ENCODE measurements around the gene HMCES.
A peak's percentile ranks its signal among the peaks of the same experiment; 100 is the strongest.
"Not testable (repeated sequence)": the region's sequence is repeated elsewhere in the genome, so short reads cannot be mapped to it uniquely, and the experiment has no call there.

Gene HMCES

DNA sequence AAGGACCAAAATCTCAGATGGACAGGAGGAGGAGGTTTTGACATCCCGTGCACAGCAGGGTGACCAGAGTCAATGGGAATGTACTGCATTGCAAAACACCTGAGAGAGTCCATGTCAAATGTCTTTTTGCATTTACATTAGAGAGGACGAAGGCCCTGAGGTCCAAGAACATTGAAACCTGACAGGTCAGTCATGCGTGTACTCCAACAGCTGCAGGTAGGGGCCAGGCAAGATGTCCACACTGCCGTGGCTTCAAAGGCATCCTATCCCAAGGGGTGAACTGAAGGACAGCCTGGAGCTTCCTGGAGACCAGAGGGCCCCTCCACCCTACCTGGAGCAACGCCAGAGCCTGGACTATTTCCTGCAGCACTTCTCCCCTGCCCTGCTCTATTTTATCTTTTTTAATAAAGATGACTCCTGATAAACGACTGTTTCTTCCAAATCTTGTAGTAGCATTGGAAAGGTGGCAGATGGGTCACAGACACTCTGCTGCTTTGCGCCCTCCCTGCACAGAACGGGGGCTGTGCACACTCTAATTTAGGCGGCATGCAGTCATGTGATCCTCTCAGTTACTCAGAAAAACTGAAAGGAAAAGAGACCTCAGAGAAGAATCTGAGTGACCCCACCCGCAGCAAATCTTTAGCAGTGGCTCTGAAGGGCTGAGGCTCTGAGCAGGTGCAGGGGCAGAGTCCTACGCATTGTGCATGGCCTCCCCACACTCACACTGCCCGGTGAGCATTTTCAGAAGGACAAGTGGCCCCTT, 68.2 kb downstream of the HMCES start:
- Histone ChIP-seq H3K9ac (ENCODE audit: low read depth, low read length) (no peak overlapping the region), H3K79me2 (ENCODE audit: insufficient read depth, low read length) (no peaks in the 10 kb centered on the region), H3K9me3 (ENCODE audit: insufficient read depth, low read length, severe bottlenecking) (no peaks in the 10 kb centered on the region), H3K4me1 (ENCODE audit: insufficient read depth, low read length) (peaks cover 9% of the 10 kb centered on the region), H2AFZ (ENCODE audit: low read depth, low read length) (no peak overlapping the region), H3K27me3 (ENCODE audit: insufficient read depth, low read length, poor library complexity) (no peaks in the 10 kb centered on the region), H3K36me3 (ENCODE audit: insufficient read depth, low read length) (no peaks in the 10 kb centered on the region), H3K4me2 (ENCODE audit: insufficient read depth, low read length) (no peak overlapping the region), H3K4me3 (ENCODE audit: low read depth in 1 of 2, low read length in 2 of 2) (no peak overlapping the region), H3K27ac (ENCODE audit: low read length) (no peak overlapping the region), H4K20me1 (ENCODE audit: insufficient read depth, low read length) (no peaks in the 10 kb centered on the region)
- DNase-seq (peak; percentile 16), ATAC-seq (ENCODE audit: insufficient read depth, low read depth) (peak; percentile 67)
- TF ChIP-seq, protein P1, sequence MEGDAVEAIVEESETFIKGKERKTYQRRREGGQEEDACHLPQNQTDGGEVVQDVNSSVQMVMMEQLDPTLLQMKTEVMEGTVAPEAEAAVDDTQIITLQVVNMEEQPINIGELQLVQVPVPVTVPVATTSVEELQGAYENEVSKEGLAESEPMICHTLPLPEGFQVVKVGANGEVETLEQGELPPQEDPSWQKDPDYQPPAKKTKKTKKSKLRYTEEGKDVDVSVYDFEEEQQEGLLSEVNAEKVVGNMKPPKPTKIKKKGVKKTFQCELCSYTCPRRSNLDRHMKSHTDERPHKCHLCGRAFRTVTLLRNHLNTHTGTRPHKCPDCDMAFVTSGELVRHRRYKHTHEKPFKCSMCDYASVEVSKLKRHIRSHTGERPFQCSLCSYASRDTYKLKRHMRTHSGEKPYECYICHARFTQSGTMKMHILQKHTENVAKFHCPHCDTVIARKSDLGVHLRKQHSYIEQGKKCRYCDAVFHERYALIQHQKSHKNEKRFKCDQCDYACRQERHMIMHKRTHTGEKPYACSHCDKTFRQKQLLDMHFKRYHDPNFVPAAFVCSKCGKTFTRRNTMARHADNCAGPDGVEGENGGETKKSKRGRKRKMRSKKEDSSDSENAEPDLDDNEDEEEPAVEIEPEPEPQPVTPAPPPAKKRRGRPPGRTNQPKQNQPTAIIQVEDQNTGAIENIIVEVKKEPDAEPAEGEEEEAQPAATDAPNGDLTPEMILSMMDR (IDR thresholded peaks at IDR 0.05; ENCODE audit: borderline replicate concordance, extremely low read depth, low read length, poor library complexity, severe bottlenecking), result no peak
- no peak for TF ChIP-seq EZH2 (IDR thresholded peaks at IDR 0.05; ENCODE audit: borderline replicate concordance, low read depth, low read length, severe bottlenecking)

DNA sequence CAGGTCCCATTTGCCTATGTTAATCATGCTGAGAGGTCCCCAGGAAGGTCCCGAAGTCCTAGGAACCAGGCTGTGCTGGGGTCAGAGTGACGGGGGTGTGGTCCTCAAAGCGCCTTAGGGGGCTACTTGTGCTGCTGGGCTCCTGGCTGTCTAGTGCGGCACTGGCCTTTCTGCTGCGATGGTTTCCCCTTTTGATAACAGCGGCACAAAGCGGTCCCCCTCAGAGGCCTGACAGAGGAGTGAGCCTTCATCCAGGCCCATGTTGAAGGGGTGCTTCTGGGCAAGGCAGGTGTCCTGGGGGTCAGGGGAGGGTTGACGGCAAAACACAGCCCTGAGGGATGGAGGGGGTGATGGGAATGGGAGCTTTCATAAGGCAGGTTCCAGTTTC, 68.8 kb downstream of the HMCES start:
- Histone ChIP-seq H3K36me3 (ENCODE audit: insufficient read depth, low read length) (no peaks in the 10 kb centered on the region), H3K9ac (ENCODE audit: low read depth, low read length) (no peak overlapping the region), H3K4me2 (ENCODE audit: insufficient read depth, low read length) (no peak overlapping the region), H3K27me3 (ENCODE audit: insufficient read depth, low read length, poor library complexity) (no peaks in the 10 kb centered on the region), H3K4me1 (ENCODE audit: insufficient read depth, low read length) (peaks cover 9% of the 10 kb centered on the region), H3K27ac (ENCODE audit: low read length) (no peak overlapping the region), H2AFZ (ENCODE audit: low read depth, low read length) (no peak overlapping the region), H4K20me1 (ENCODE audit: insufficient read depth, low read length) (no peaks in the 10 kb centered on the region), H3K4me3 (ENCODE audit: low read depth in 1 of 2, low read length in 2 of 2) (no peak overlapping the region), H3K79me2 (ENCODE audit: insufficient read depth, low read length) (no peaks in the 10 kb centered on the region), H3K9me3 (ENCODE audit: insufficient read depth, low read length, severe bottlenecking) (no peaks in the 10 kb centered on the region)
- TF ChIP-seq, protein P1 (IDR thresholded peaks at IDR 0.05; ENCODE audit: borderline replicate concordance, extremely low read depth, low read length, poor library complexity, severe bottlenecking), result no peak
- no peak for TF ChIP-seq EZH2 (IDR thresholded peaks at IDR 0.05; ENCODE audit: borderline replicate concordance, low read depth, low read length, severe bottlenecking)
- DNase-seq (no peak), ATAC-seq (ENCODE audit: insufficient read depth, low read depth) (no peak)

DNA sequence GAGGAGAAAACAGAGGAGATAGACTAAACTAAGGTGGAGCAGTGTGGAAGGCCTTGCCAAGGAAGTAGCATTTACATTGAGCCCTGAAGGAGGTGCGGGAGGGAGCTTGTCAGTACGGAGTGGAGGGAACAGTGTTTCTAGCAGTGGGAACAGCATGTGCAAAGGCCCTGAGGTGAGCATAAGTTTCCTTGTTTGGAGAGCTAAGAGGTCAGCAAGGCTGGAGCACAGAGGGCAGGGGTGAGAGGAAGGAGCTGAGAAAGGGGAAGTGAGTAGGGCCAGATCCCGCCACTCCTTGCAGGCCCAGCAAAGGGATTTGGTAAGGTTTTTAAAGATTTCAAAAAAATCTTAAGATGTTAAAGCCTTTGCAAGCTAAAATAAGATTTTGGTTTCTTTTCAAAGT, 70.1 kb downstream of the HMCES start:
- H3K4me2 ChIP-seq (ENCODE audit: insufficient read depth, low read length), result no peak overlapping the region
- H3K79me2 ChIP-seq (ENCODE audit: insufficient read depth, low read length), result no peaks in the 10 kb centered on the region
- H3K4me1 ChIP-seq (ENCODE audit: insufficient read depth, low read length), result peaks cover 9% of the 10 kb centered on the region
- H3K27ac ChIP-seq (ENCODE audit: low read length), result no peak overlapping the region
- no peaks in the 10 kb centered on the region for H3K9me3 ChIP-seq (ENCODE audit: insufficient read depth, low read length, severe bottlenecking)
- no peak for TF ChIP-seq EZH2 (IDR thresholded peaks at IDR 0.05; ENCODE audit: borderline replicate concordance, low read depth, low read length, severe bottlenecking)
- TF ChIP-seq, protein P1 (IDR thresholded peaks at IDR 0.05; ENCODE audit: borderline replicate concordance, extremely low read depth, low read length, poor library complexity, severe bottlenecking), result no peak
- no peak overlapping the region for H2AFZ ChIP-seq (ENCODE audit: low read depth, low read length)
- H4K20me1 ChIP-seq (ENCODE audit: insufficient read depth, low read length), result no peaks in the 10 kb centered on the region
- H3K4me3 ChIP-seq (ENCODE audit: low read depth in 1 of 2, low read length in 2 of 2), result no peak overlapping the region
- H3K36me3 ChIP-seq (ENCODE audit: insufficient read depth, low read length), result no peaks in the 10 kb centered on the region
- no peak overlapping the region for H3K9ac ChIP-seq (ENCODE audit: low read depth, low read length)
- no peaks in the 10 kb centered on the region for H3K27me3 ChIP-seq (ENCODE audit: insufficient read depth, low read length, poor library complexity)
- no peak for DNase-seq
- ATAC-seq (ENCODE audit: insufficient read depth, low read depth), result no peak

GRCh38 chr3:129349169-129349568, 70.5 kb downstream of the HMCES start:
- H3K9me3 ChIP-seq (ENCODE audit: insufficient read depth, low read length, severe bottlenecking); H2AFZ ChIP-seq (ENCODE audit: low read depth, low read length); H3K4me3 ChIP-seq (ENCODE audit: low read depth in 1 of 2, low read length in 2 of 2); H4K20me1 ChIP-seq (ENCODE audit: insufficient read depth, low read length); H3K27me3 ChIP-seq (ENCODE audit: insufficient read depth, low read length, poor library complexity); H3K4me2 ChIP-seq (ENCODE audit: insufficient read depth, low read length); ATAC-seq (ENCODE audit: insufficient read depth, low read depth); H3K36me3 ChIP-seq (ENCODE audit: insufficient read depth, low read length); H3K27ac ChIP-seq (ENCODE audit: low read length); H3K79me2 ChIP-seq (ENCODE audit: insufficient read depth, low read length); H3K9ac ChIP-seq (ENCODE audit: low read depth, low read length); DNase-seq; H3K4me1 ChIP-seq (ENCODE audit: insufficient read depth, low read length): not testable (repeated sequence)
